Stimulated activated CD8-positive, alpha-beta memory T cell treated with anti-CD3 and anti-CD28 coated beads, Interleukin-12 subunit alpha, Interleukin-12 subunit beta, amount 100 ng/mL, for 4 hours (primary cell): Measurements from ENCODE around the gene UQCRC2.
A peak's percentile ranks its signal among the peaks of the same experiment; 100 is the strongest.
"Not testable (repeated sequence)": the region's sequence is repeated elsewhere in the genome, so short reads cannot be mapped to it uniquely, and the experiment has no call there.

ENCODE experiments used
- DNase-seq: peaks from one replicate; pipeline ENCODE4 v3.0.0-alpha.2; 2020; ENCODE audit warnings: low read depth

Gene UQCRC2

GRCh38 chr16:21952793-21953540, at the start of gene UQCRC2:
UQCRC2 (plus strand) TSS chr16:21953361; CDS start chr16:21953424, 63 bp downstream.
- DNase-seq: peak; percentile 75

GRCh38 chr16:21932650-21933049, 20.5 kb upstream of the UQCRC2 start:
- not testable (repeated sequence) for DNase-seq

- not testable (repeated sequence) for DNase-seq
These were observed 19.8 kb upstream of the UQCRC2 start for GRCh38 chr16:21933316-21933715.

- not testable (repeated sequence) for DNase-seq
These were observed 19.4 kb upstream of the UQCRC2 start for GRCh38 chr16:21933790-21934189.

DNA sequence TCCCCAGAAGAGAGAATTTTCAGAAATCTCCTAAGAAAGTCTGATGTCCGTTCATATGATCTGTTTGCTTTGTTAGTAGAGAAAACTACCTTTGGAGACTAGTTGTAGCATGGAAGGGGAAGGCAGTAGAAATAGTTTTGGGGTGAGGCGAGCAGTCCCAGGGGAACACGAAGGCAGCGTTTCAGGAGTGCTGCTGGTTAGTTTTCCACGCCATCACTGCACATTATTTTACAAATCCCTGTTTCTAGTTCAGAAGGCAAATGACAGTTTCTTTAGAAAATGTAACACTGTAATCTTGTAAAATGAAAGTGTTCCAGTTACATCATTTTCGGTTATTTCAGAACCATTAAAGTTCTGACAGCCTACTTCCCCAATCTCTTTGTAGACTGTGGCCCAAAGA, 16.9 kb upstream of the UQCRC2 start:
- not testable (repeated sequence) for DNase-seq

DNA sequence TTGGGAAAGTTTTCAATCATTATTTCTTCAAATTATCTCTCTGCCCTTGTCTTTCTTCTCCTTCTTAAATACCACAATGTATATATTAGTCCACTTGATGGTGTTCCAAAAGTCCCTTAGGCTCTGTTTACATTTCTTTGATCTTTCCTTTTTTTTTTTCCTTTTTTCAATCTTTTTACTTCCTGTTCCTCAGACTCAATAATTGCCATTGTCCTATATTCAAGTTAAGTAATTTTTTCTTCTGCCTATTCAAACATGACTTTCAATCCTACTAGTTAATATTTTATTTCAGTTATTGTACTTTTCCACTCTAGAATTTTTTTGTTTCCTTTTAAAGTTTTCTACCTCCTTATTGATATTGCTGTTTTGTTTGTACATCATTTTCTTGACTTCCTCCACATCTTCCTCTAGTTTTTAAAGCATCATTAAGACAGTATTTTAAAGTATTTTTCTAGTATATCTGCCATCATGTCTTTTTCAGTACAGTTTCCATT, 15.8 kb upstream of the UQCRC2 start:
- no peak for DNase-seq

- DNase-seq: no peak
These were observed 12.6 kb upstream of the UQCRC2 start for GRCh38 chr16:21940570-21940969.

DNA sequence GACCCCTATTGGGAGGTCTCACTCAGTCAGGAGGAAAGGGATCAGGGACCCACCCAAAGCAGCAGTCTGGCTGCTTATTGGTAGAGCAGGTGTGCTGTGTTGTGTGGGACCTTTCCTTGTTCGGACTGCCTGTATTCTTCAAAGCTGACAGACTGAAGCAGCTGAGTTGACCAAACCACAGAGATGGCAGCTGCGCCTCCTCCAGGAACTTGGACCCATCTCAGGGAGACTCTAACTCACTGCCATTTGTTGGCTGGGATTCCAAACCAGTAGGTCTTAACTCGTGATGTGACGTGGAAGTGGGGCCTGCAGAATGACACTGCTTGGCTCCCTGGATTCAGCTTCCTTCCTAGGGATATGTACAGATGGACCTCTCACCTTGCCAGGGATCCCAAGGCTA, 9.6 kb upstream of the UQCRC2 start:
- DNase-seq: no peak

DNA sequence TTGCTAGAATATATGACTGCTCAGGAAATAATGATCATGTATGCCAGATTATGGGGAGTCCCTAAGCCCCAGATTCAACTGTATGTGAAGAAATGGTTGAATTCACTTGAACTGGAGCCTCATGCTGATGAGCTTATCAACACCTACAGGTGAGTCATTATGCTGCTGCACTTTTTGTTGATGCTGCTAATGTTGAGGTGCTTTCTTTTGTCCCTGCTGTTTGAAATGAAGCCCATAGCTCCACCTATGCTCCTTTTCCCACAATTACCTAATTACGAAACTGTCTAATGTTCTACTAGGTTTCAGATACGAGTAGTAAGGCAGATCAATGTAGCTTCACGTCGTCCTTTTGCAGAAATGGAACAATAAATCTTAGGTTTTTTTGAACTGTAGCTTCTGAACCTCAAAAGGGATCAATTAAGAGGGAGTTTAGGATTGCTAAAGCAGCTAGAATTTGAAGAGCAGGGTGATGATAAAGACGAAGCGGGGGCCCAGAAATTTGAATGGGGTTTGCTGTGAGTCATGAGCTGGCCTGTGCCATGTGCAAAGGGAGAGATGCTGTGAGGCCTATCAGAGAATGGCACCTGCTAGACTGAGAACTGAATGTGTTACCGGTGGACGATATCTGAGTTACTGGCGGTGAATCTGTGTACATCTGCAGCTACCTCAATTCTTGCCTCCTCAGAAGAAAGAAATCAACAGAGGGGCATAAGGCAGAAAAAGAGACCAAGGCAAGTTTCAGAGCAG, 6.1 kb upstream of the UQCRC2 start:
- no peak for DNase-seq

DNA sequence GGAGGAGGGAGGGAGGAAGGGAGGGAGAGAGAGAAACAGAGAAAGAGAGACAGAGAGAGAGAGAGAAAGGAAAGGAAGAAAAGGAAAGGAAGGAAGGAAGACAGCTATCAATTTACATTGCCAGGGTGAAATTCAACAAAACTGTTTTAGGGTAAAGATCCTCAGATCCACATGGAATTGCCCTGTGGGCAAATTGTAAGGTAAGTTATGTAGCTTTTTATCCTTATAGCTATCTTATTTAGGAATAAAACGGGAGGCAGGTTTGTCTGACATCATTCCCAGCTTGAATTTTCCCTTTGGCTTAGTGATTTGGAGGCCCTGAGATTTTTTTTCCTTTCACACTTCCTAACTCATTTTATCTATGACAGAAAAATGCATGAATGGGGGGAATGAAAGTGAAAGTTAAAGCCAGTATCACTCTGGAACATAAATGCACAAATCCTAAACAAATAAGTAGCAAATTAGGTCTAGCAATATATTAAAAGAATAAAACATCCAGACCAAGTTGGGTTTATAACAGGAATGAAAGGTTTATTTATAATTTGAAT, 3.4 kb upstream of the UQCRC2 start:
- DNase-seq: no peak

DNA sequence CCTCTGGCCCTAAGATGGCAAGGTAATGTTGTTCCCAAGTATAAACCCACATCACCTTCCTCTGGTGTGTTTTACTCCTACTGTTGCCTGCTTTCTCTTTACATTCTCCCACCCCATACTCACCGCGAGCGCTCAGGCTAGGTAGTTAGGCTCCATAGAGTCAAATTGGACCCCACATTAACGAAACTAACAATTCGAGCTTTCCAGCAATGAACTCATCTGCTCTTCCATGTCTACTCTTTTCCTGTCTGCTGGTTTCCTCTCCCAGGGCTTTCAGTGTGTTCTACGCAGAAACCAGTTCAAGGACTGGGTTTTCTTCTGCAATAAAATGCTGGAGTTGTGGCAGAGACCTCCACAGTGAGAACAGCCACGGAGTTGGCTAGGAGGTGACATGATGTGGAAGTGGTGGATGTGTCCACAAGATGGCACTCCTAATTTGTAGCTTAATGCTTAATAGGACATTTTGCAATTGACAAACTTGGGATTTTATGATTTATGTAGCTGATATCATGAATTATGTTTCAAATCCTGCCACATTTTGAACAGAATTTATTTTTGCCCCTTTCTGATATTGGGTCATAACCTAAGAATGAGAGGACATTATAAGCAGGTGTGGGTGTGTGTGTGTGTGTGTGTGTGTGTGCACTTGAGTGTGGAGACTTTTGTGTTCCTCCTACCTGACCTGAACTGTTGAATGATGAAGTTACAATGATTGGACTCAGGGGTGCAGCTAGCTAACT, 2.2 kb upstream of the UQCRC2 start:
- DNase-seq: no peak

DNA sequence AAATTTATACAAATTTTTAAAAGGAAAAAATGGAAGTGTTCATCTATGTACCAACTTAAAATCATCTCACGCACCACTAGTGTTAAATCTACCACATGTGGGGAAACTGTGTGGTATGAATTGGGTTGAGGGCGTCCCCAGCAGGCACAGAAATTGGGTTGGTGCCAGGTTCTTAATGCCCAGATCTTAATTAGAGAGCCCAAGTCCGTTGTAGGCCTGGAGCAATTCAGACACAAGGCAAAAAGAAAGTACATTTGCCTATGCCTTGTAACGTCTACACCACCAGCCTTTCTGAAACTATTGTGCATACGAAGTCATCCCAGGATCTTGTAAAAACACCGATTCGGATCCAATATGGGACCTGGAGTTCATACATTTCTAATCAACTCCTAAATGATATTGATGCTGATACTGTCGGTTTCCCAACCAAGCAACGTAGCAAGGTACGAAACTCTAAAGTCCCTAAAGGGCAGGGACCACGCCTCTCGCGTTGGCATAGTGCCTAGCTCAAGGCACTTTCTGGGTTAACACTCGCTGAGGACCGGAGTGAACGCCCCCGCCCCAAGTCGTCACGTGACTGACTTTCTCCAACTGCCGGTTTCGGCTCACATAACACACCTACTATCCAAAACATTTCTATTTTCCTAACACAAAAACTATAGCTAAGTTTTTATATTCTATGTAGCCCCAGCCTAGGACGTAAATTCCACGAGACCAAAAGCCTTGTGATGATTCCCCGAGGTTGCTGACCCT, 945 bp upstream of the UQCRC2 start:
- peak; percentile 59 for DNase-seq

GRCh38 chr16:21953541-21953902, 361 bp downstream of the UQCRC2 start:
- DNase-seq: no peak

- DNase-seq: no peak
These were observed 4.7 kb downstream of the UQCRC2 start for GRCh38 chr16:21957714-21958346.

DNA sequence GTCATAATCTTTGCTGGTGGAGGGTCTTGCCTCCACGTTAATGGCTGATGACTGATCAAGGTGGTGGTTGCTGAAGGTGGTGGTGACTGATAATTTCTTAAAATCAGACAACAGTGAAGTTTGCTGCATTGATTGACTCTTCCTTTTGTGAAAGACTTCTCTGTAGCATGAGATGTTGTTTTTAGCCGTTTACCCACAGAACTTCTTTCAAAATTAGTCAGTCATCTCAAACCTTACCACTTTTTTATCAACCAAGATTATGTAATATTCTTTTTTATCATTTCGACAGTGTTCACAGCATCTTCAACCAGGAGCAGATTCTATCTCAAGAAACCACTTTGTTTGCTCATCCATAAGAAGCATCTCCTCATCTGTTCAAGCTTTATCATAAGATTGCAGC, 5.9 kb downstream of the UQCRC2 start:
- DNase-seq: no peak

GRCh38 chr16:21962475-21962874, 9.3 kb downstream of the UQCRC2 start:
- DNase-seq: no peak

DNA sequence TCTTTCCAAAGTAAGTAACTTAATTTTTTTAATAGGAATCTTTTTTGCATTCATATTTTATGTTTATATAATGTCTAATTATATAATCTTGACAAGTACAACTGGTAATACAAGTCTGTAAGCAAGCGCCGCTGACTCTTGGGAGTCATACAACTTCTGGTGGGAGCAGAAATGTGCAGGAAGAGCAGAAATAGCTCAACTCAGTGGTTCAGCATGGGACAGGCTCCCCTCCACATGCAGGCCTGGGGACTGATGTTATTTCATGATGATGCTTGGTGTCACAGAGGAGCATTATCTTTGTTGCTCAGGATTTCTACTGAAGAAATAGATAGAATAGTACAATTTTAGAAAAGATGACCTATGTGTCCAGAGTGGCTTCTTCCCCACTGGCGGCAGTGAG, 10.7 kb downstream of the UQCRC2 start:
- no peak for DNase-seq

- DNase-seq: no peak
These were observed 11.2 kb downstream of the UQCRC2 start for GRCh38 chr16:21964353-21964752.

DNA sequence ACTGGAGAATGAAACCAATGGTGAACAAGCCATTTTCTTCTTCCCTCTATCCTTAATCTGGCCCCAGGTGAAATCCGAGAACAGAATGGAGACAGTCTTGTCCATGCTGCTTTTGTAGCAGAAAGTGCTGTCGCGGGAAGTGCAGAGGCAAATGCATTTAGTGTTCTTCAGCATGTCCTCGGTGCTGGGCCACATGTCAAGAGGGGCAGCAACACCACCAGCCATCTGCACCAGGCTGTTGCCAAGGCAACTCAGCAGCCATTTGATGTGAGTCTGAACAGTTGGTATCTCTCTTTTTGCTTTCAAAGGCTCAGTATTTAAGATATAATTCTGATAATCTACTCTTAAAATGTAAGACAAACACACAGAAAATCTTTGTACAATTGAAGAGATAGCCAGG, 18.7 kb downstream of the UQCRC2 start:
- no peak for DNase-seq

- DNase-seq: no peak
These were observed 20.8 kb downstream of the UQCRC2 start for GRCh38 chr16:21973945-21974344.

- no peak for DNase-seq
These were observed 26.9 kb downstream of the UQCRC2 start for GRCh38 chr16:21980032-21980431.
